Measurements from ENCODE around the gene ENDOD1. TPM values are rescaled to one million over a fixed set of nuclear protein-coding genes. Genes with fewer than 3 reads are reported as not detected.

Gene ENDOD1
- total and polyA plus RNA-seq, 2 experiments from 2014 or later, result 15.5 to 33.7 TPM

GRCh38 chr11:95111923-95112540 lies 22.4 kb downstream of the ENDOD1 start:
- Histone ChIP-seq H3K9ac (no peak overlapping the region), H3K9me3 (ENCODE audit: low read depth) (no peaks in the 10 kb centered on the region), H3K79me2 (ENCODE audit: insufficient read depth) (peaks cover 26% of the 10 kb centered on the region), H3K4me3 (no peak overlapping the region), H3K36me3 (ENCODE audit: low read depth) (no peaks in the 10 kb centered on the region), H3K4me2 (ENCODE audit: unreplicated experiment) (no peak overlapping the region), H4K20me1 (ENCODE audit: insufficient read depth) (no peaks in the 10 kb centered on the region), H3K4me1 (ENCODE audit: insufficient read depth) (peaks cover 15% of the 10 kb centered on the region), H3F3A (ENCODE audit: insufficient read depth) (no peaks in the 10 kb centered on the region), H2AFZ (no peak overlapping the region), H3K27ac (no peak overlapping the region), H3K9me2 (ENCODE audit: insufficient read depth) (no peaks in the 10 kb centered on the region), H3K27me3 (replicated peaks; ENCODE audit: insufficient read depth) (no peaks in the 10 kb centered on the region)
- 96 to 100% methylated on average over 3 of the region's 3 CpGs for WGBS, 2 experiments (ENCODE audit: low coverage in 1 of 2, low lambda C conversion rate in 2 of 2, missing lambda C conversion rate in 2 of 2)
- in situ Hi-C loops (cut with MboI), result no loop called here
- no peak for TF ChIP-seq EZH2 (IDR thresholded peaks at IDR 0.05; ENCODE audit: insufficient read depth, poor library complexity, severe bottlenecking)
- DNase-seq, result no peak

GRCh38 chr11:95115597-95115996 lies 26.0 kb downstream of the ENDOD1 start:
- no peak for DNase-seq
- in situ Hi-C loops (cut with MboI), result no loop called here
- Histone ChIP-seq H3K36me3 (ENCODE audit: low read depth) (no peaks in the 10 kb centered on the region), H3K27me3 (replicated peaks; ENCODE audit: insufficient read depth) (no peaks in the 10 kb centered on the region), H2AFZ (no peak overlapping the region), H3K9ac (no peak overlapping the region), H3K79me2 (ENCODE audit: insufficient read depth) (peaks cover 31% of the 10 kb centered on the region; the same call in 1 of the 2 replicates), H3K9me2 (ENCODE audit: insufficient read depth) (no peaks in the 10 kb centered on the region), H3K9me3 (ENCODE audit: low read depth) (no peaks in the 10 kb centered on the region), H3K4me3 (no peak overlapping the region), H3K4me2 (ENCODE audit: unreplicated experiment) (no peak overlapping the region), H3K27ac (no peak overlapping the region), H3K4me1 (ENCODE audit: insufficient read depth) (no peaks in the 10 kb centered on the region), H4K20me1 (ENCODE audit: insufficient read depth) (no peaks in the 10 kb centered on the region), H3F3A (ENCODE audit: insufficient read depth) (no peaks in the 10 kb centered on the region)
- no peak for TF ChIP-seq EZH2 (IDR thresholded peaks at IDR 0.05; ENCODE audit: insufficient read depth, poor library complexity, severe bottlenecking)
- no peak for TF ChIP-seq EZH2phosphoT487 (IDR thresholded peaks at IDR 0.05; ENCODE audit: insufficient read depth, low read depth)
- WGBS, 2 experiments (ENCODE audit: low coverage in 1 of 2, low lambda C conversion rate in 2 of 2, missing lambda C conversion rate in 2 of 2), result 100% methylated on average over 1 of the region's 1 CpG

DNA sequence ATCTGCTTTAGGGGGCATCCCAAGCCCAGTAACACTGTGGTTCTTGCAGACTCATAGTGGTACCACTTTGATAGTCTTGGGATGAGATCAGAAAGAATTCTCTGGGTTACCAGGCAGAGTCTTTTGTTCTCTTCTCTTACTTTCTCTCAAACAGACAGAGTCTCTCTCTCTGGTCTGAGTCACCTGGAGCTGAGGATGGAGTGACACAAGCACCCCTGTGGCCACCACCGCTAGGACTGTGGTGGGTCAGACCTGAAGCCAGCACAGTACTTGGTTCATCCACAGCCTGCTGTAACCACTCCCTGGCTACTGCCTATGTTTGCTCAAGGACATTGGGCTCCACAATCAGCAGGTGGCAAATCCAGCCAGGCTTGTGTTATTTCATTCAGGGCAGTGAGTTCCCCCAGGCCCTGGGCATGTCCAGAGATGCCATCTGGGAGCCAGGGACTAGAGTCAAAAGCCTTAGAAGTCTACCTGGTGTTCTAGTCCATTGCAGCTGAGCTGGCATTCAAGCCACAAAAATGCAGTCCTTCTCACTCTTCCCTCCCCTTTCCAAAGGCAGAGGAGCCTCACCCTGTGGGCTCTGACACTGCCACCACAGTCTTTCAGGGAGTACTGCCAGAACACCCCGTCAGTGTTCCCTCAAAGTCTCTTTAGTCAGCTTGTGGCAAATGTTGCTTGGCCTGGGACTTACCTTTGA lies 29.9 kb downstream of the ENDOD1 start:
- H3K4me3 ChIP-seq, result no peak overlapping the region
- H3K27me3 ChIP-seq (replicated peaks; ENCODE audit: insufficient read depth), result no peaks in the 10 kb centered on the region
- H2AFZ ChIP-seq, result no peak overlapping the region
- no peaks in the 10 kb centered on the region for H3F3A ChIP-seq (ENCODE audit: insufficient read depth)
- H3K4me1 ChIP-seq (ENCODE audit: insufficient read depth), result no peaks in the 10 kb centered on the region
- no peak overlapping the region for H3K4me2 ChIP-seq (ENCODE audit: unreplicated experiment)
- H3K79me2 ChIP-seq (ENCODE audit: insufficient read depth), result peaks cover 25% of the 10 kb centered on the region; the same call in 1 of the 2 replicates
- H3K9me2 ChIP-seq (ENCODE audit: insufficient read depth), result no peaks in the 10 kb centered on the region
- TF ChIP-seq EZH2phosphoT487 (IDR thresholded peaks at IDR 0.05; ENCODE audit: insufficient read depth, low read depth) (no peak), EZH2 (IDR thresholded peaks at IDR 0.05; ENCODE audit: insufficient read depth, poor library complexity, severe bottlenecking) (no peak)
- no peak for DNase-seq
- in situ Hi-C loops (cut with MboI), result no loop called here
- WGBS, 2 experiments (ENCODE audit: low coverage in 1 of 2, low lambda C conversion rate in 2 of 2, missing lambda C conversion rate in 2 of 2), result 93 to 96% methylated on average over 2 of the region's 2 CpGs
- H3K36me3 ChIP-seq (ENCODE audit: low read depth), result no peaks in the 10 kb centered on the region
- H3K9ac ChIP-seq, result no peak overlapping the region
- no peaks in the 10 kb centered on the region for H3K9me3 ChIP-seq (ENCODE audit: low read depth)
- no peaks in the 10 kb centered on the region for H4K20me1 ChIP-seq (ENCODE audit: insufficient read depth)
- no peak overlapping the region for H3K27ac ChIP-seq

GRCh38 chr11:95121698-95122097 lies 32.1 kb downstream of the ENDOD1 start:
- Histone ChIP-seq H3K9ac (no peak overlapping the region), H4K20me1 (ENCODE audit: insufficient read depth) (no peaks in the 10 kb centered on the region), H3K4me3 (no peak overlapping the region), H3K79me2 (ENCODE audit: insufficient read depth) (peaks cover 9% of the 10 kb centered on the region; the same call in 1 of the 2 replicates), H3F3A (ENCODE audit: insufficient read depth) (no peaks in the 10 kb centered on the region), H3K27ac (no peak overlapping the region), H2AFZ (no peak overlapping the region), H3K4me1 (ENCODE audit: insufficient read depth) (no peaks in the 10 kb centered on the region), H3K9me2 (ENCODE audit: insufficient read depth) (no peaks in the 10 kb centered on the region), H3K9me3 (ENCODE audit: low read depth) (no peaks in the 10 kb centered on the region), H3K36me3 (ENCODE audit: low read depth) (no peaks in the 10 kb centered on the region), H3K27me3 (replicated peaks; ENCODE audit: insufficient read depth) (no peaks in the 10 kb centered on the region), H3K4me2 (ENCODE audit: unreplicated experiment) (no peak overlapping the region)
- in situ Hi-C loops (cut with MboI), result no loop called here
- TF ChIP-seq EZH2phosphoT487 (IDR thresholded peaks at IDR 0.05; ENCODE audit: insufficient read depth, low read depth), result no peak
- no peak for TF ChIP-seq EZH2 (IDR thresholded peaks at IDR 0.05; ENCODE audit: insufficient read depth, poor library complexity, severe bottlenecking)
- 96 to 97% methylated on average over 1 of the region's 1 CpG for WGBS, 2 experiments (ENCODE audit: low coverage in 1 of 2, low lambda C conversion rate in 2 of 2, missing lambda C conversion rate in 2 of 2)
- DNase-seq, result no peak

Data from GM23248 (cell line).